ENCODE results near the gene BCORL1. TPM values are rescaled to one million over a fixed set of nuclear protein-coding genes. Genes with fewer than 3 reads are reported as not detected.
A peak's percentile ranks its signal among the peaks of the same experiment; 100 is the strongest.

BCORL1 gene
- total RNA-seq, 4 donors from 2014 or later, result 3.8 to 13.8 (median 10.5) TPM

- TF ChIP-seq POLR2AphosphoS5 (IDR thresholded peaks at IDR 0.05), result no peak
- TF ChIP-seq EP300 (IDR thresholded peaks at IDR 0.05), result no peak
- TF ChIP-seq, protein P1, sequence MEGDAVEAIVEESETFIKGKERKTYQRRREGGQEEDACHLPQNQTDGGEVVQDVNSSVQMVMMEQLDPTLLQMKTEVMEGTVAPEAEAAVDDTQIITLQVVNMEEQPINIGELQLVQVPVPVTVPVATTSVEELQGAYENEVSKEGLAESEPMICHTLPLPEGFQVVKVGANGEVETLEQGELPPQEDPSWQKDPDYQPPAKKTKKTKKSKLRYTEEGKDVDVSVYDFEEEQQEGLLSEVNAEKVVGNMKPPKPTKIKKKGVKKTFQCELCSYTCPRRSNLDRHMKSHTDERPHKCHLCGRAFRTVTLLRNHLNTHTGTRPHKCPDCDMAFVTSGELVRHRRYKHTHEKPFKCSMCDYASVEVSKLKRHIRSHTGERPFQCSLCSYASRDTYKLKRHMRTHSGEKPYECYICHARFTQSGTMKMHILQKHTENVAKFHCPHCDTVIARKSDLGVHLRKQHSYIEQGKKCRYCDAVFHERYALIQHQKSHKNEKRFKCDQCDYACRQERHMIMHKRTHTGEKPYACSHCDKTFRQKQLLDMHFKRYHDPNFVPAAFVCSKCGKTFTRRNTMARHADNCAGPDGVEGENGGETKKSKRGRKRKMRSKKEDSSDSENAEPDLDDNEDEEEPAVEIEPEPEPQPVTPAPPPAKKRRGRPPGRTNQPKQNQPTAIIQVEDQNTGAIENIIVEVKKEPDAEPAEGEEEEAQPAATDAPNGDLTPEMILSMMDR (IDR thresholded peaks at IDR 0.05), result no peak
- TF ChIP-seq POLR2A (IDR thresholded peaks at IDR 0.05; ENCODE audit: low read depth), result no peak
- 40% methylated on average over 43 of the region's 48 CpGs for WGBS
- intact Hi-C loops (cut with DNase I), result loop anchor here (5.0 kb wide), 1 partner anchor 51 kb away; no protein-coding TSS in a partner anchor
- Histone ChIP-seq H3K4me3 (no peak overlapping the region), H3K27me3 (no peaks in the 10 kb centered on the region), H3K27ac (replicated peaks in 1 of 4) (no peak overlapping the region), H3K4me1 (peaks cover 0 to 34% (median 25%) of the 10 kb centered on the region in 4 donors), H3K9me3 (no peaks in the 10 kb centered on the region), H3K36me3 (no peaks in the 10 kb centered on the region)
- no peak for DNase-seq (ENCODE audit: extremely low spot score)
These were observed 1.2 kb downstream of the BCORL1 start for GRCh38 chrX:129983575-129984110.

GRCh38 chrX:129984111-129984958 lies 1.9 kb downstream of the BCORL1 start:
- Histone ChIP-seq H3K27ac (replicated peaks in 1 of 4) (peak overlapping the region in 2 of 4 donors; percentile 23 to 60), H3K27me3 (no peaks in the 10 kb centered on the region), H3K4me1 (peaks cover 0 to 34% (median 27%) of the 10 kb centered on the region in 4 donors), H3K36me3 (no peaks in the 10 kb centered on the region), H3K9me3 (no peaks in the 10 kb centered on the region), H3K4me3 (no peak overlapping the region)
- 36% methylated on average over 26 of the region's 81 CpGs for WGBS
- TF ChIP-seq EP300 (IDR thresholded peaks at IDR 0.05) (no peak), POLR2AphosphoS5 (IDR thresholded peaks at IDR 0.05) (no peak), POLR2A (IDR thresholded peaks at IDR 0.05; ENCODE audit: low read depth) (no peak)
- TF ChIP-seq, protein P1 (IDR thresholded peaks at IDR 0.05), result no peak
- intact Hi-C loops (cut with DNase I), result loop anchor here (5.0 kb wide), 1 partner anchor 52 kb away; no protein-coding TSS in a partner anchor
- DNase-seq (ENCODE audit: extremely low spot score), result no peak

- no peak overlapping the region for H3K4me3 ChIP-seq
- no peak for DNase-seq (ENCODE audit: extremely low spot score)
- H3K4me1 ChIP-seq, result peaks cover 0 to 19% (median 18%) of the 10 kb centered on the region in 4 donors
- 60% methylated on average over 3 of the region's 3 CpGs for WGBS
- H3K36me3 ChIP-seq, result no peaks in the 10 kb centered on the region
- H3K27ac ChIP-seq (replicated peaks in 1 of 4), result no peak overlapping the region
- TF ChIP-seq, protein P1 (IDR thresholded peaks at IDR 0.05), result no peak
- TF ChIP-seq POLR2AphosphoS5 (IDR thresholded peaks at IDR 0.05) (no peak), EP300 (IDR thresholded peaks at IDR 0.05) (no peak), POLR2A (IDR thresholded peaks at IDR 0.05; ENCODE audit: low read depth) (no peak)
- intact Hi-C loops (cut with DNase I), result loop anchor here (5.0 kb wide), 1 partner anchor 34 kb away; no protein-coding TSS in a partner anchor
- no peaks in the 10 kb centered on the region for H3K9me3 ChIP-seq
- no peaks in the 10 kb centered on the region for H3K27me3 ChIP-seq
These were observed 5.4 kb downstream of the BCORL1 start for GRCh38 chrX:129987871-129988270.

- Histone ChIP-seq H3K9me3 (no peaks in the 10 kb centered on the region), H3K36me3 (no peaks in the 10 kb centered on the region), H3K27ac (replicated peaks in 1 of 4) (no peak overlapping the region), H3K27me3 (no peaks in the 10 kb centered on the region), H3K4me1 (peaks cover 0 to 18% (median 9%) of the 10 kb centered on the region in 4 donors), H3K4me3 (no peak overlapping the region)
- WGBS, result 81% methylated on average over 5 of the region's 5 CpGs
- TF ChIP-seq EP300 (IDR thresholded peaks at IDR 0.05) (no peak), POLR2AphosphoS5 (IDR thresholded peaks at IDR 0.05) (no peak), POLR2A (IDR thresholded peaks at IDR 0.05; ENCODE audit: low read depth) (no peak)
- TF ChIP-seq, protein P1 (IDR thresholded peaks at IDR 0.05), result no peak
- DNase-seq (ENCODE audit: extremely low spot score), result no peak
- intact Hi-C loops (cut with DNase I), result no loop called here
These were observed 9.7 kb downstream of the BCORL1 start for GRCh38 chrX:129992181-129992580.
